GM21390 (cell line): ENCODE measurements around the gene CYP2W1.

ENCODE experiments used
- ATAC-seq: cut with Tn5 transposase; IDR thresholded peaks from one replicate; pipeline ENCODE4 v1.9.1; 2021; ENCODE audit not compliant: unreplicated experiment

The CYP2W1 gene

GRCh38 chr7:1012004-1012715 lies 29.2 kb downstream of the CYP2W1 start:
- ATAC-seq: no peak

- ATAC-seq: no peak
Observed at GRCh38 chr7:1012716-1013095, 29.7 kb downstream of the CYP2W1 start.

GRCh38 chr7:1013581-1013980 lies 30.6 kb downstream of the CYP2W1 start:
- no peak for ATAC-seq

GRCh38 chr7:1014681-1015080 lies 31.7 kb downstream of the CYP2W1 start:
- no peak for ATAC-seq

GRCh38 chr7:1015196-1016121 lies 32.5 kb downstream of the CYP2W1 start:
- ATAC-seq: no peak

- ATAC-seq: no peak
Observed at GRCh38 chr7:1016577-1017531, 33.9 kb downstream of the CYP2W1 start.

- no peak for ATAC-seq
Observed at GRCh38 chr7:1017586-1018333, 34.8 kb downstream of the CYP2W1 start.

- no peak for ATAC-seq
Observed at GRCh38 chr7:1018334-1018695, 35.3 kb downstream of the CYP2W1 start.

- no peak for ATAC-seq
Observed at GRCh38 chr7:1019255-1019785, 36.3 kb downstream of the CYP2W1 start.

- no peak for ATAC-seq
Observed at GRCh38 chr7:1019789-1020610, 37.0 kb downstream of the CYP2W1 start.

GRCh38 chr7:1020849-1021251 lies 37.9 kb downstream of the CYP2W1 start:
- ATAC-seq: no peak

GRCh38 chr7:1021366-1021765 lies 38.4 kb downstream of the CYP2W1 start:
- no peak for ATAC-seq

- no peak for ATAC-seq
Observed at GRCh38 chr7:1021931-1022330, 39.0 kb downstream of the CYP2W1 start.

- ATAC-seq: no peak
Observed at GRCh38 chr7:1022356-1022755, 39.4 kb downstream of the CYP2W1 start.

- no peak for ATAC-seq
Observed at GRCh38 chr7:1022801-1023465, 40.0 kb downstream of the CYP2W1 start.

GRCh38 chr7:1024331-1024841 lies 41.4 kb downstream of the CYP2W1 start:
- peak; percentile 60 for ATAC-seq

GRCh38 chr7:1024876-1025742 lies 42.1 kb downstream of the CYP2W1 start:
- ATAC-seq: no peak
